DMS79 (cell line): ENCODE data around the gene CD44.

ENCODE experiments used
- DNase-seq: peaks from one replicate; lab custom pipeline; 2025; lab: John Stamatoyannopoulos, UW

Gene CD44

DNA sequence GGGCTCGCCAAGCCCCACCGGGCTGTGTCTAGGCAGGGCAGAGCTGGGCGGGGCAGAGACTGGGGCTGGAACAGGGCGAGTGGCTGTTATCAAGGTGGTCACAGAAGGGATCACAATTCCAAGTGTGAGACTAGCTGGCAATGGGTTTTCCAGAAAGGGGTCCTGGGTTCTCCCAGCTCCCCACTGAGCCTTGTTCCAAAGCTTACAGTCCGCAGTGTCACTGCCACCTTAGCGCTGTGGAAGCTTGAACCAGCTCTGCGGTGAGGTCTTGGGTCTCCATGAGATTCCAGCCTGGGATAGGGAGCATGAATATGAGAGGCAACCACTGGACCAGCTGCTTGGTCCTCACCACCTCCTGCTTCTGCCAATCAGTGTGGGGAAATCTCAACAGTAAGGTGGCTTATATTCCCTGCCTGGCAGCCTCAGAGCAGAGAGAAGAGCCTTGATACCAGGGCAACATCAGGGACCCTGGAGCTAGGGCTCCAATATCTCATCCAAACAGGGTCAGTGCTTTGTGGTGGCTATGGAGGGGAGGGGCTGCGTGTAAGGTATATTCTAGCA lies 831 bp downstream of the CD44 start:
- DNase-seq, result peak; percentile 34

DNA sequence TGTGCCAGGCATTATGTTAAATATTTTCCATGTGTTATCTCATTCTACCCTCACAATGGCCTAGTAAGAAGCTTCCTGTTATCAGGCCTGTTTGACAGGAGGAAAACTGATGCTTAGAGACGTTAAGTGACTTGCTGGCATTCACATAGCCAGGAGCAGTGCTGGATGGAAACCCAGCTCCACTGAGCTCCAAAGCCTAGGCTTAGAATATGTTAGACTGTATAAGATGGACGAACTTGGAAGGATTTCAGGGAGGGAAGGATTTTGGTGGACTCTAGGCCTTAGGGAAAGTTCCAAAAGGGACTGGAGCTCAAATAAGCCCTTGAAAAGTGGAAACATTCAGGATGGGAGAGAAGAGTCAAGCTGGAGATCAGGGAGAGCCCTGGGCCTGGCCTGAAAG lies 2.1 kb downstream of the CD44 start:
- no peak for DNase-seq

DNA sequence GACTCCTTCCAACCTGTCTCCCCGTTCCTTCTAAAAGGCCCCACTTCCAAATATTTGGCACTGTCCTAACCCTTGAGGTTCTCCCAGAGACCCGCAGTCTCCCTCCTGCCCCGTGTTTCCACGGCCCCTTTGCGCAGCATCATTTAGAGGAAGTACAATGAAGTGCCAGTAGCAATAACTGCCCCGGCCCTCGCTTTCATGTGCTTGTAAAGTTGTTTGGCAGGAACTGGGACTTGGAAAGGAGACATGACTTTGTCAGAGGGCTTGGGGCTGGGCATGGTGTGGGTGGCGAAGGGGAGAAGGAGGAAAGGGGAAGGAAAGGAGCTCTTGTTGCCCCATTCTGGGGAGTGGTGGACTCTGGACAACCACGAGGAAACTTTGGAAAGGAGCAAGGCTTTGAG lies 2.6 kb downstream of the CD44 start:
- DNase-seq, result no peak

DNA sequence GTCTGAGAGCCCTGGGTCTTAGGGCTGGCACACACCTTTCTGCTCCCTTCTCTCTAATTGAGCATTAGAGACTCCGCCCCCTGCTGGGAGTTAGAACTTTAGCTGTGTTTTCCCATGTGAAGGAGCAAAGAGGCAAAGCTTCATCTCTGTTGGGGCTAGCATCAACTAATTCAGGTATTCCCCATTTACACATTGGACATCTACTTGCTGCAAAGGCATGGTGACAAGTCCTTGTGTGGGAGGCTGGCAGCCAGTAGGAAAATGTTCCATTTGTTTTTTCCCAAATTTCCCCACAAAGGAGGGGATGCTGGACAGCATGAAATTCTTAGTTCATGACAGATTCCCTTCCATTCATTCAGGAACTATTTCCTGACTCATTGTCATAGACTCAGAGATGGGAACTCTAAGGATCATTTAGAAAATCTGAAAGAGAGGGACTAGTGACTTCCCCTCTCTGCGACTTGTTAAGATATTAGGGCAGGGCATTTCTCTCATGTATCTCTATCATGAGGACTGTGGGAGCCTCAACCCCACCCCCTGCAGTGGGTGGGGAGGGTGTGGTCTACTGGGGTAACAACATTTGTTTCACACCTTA lies 3.6 kb downstream of the CD44 start:
- no peak for DNase-seq

DNA sequence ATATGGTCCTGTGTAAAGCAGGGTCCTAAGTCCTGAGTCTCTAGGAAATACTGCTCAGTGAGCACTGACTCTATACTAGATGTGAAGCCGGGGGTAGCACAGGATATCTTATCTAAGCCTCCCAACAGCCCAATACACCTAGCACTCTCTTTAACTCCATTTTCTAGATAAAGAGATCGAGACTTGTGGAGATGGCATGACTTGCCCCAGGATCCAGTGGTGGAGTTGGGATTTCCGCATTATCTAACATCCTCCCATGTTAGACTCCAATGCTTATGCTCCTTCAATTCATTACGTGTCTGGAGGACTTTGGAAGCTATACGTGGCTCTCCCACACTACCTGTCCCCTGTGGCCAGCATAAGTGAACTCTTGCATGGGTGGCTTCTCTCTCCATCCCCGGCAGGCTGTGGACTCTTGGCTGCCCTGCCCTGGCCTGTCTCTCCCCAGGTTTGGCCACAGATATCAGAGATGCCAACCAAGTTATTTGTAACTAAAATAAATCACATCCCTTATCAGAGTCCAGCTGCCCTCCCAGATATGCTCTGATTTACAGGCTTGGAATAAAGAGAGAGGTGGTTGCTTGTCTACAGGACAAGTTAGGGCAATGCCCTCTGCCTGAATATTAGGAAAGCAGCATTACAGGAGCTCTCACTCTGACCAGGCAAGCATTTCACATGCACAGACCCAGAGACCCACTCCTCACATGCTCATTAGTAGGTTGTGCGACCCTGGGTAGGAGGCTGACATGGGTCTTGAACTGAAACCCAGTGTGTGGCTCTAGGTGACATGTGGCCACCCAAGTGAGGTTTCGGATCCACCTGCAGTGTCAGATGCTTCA lies 4.5 kb downstream of the CD44 start:
- no peak for DNase-seq

DNA sequence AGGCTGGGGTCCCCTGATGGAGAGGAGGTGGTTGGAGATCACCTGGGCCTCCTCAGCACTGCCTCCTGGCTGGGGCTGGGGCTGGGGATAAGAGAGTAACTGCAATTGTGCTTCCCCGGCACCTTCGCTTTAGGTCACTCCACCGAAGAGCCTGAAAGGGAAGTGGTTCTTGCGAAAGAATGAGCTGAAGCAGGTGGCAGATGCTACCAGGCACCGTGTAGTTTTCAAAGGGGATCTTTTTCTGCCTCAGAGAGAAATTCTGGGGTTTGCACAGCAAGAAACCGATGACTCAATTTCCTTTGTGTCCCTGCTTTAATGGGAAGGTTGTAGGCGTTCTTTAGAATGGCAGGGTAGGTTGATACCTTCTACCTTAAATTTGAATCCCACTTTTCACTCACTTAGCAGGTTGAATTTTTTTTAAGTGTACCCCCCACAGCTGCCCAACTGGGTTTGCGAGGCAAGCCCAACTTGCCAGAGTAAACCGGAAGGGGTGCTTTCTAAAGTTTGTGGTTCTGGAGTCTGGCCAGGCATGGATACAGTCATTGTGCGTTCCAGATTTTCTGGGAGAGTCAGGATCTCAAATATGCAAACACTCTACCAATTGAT lies 5.3 kb downstream of the CD44 start:
- peak; percentile 41 for DNase-seq

DNA sequence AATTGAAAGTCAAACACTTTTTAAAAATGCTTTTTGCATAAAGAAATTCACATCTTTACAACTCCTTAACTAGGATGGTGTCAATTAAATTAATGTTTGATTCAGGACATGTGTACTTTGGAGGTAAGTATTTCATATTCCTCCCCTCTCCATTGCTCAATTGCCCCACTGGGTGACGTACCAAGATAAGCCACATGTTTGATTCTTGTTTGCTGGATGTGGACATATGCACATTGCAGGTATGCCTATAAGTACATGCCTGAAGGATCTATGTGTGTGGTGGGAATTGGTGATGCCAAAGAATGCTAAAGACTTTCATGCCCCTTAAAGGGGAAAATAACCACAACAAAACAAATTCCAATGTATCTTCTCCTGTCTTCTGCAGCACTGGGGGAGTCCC lies 5.8 kb downstream of the CD44 start:
- DNase-seq, result no peak

DNA sequence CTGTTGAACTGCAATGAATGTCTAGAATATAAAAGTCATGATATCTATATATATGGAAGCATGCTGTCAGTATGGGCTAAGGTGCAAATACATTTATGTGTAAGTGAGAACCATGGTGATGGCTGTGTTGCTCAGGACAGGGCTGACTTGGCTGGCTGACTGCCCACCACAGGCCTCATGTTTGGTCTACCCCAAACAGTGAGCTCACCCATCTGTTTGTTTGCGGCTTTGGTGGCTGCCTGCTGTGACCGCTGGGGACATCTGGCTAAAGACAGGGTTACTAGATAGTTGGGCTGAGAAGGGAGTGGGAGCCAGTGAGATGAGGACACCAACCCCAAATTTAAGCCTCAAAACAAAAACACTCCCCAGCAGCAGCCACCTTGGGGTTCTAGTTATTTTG lies 6.3 kb downstream of the CD44 start:
- no peak for DNase-seq

DNA sequence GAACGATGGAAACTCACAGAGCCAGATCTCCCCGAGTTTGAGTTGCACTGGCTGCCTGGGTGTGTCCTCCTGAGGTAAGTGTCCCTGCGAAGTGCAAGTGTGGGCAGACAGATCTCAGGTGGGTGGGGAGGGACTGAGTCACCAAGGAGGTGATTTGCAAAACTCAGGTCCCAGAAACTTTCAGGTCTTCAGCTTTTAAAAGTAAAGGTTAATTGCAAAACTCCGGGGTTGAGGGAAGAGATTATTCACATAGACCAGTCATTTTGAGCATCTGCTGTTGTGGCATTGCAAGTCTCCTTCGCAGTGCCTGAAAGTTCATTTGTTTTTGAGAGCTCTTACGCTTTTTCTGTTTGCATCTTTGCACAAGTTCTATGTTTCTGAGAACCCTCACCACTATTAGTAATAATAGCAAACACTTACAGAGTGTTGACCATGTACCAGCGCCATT lies 7.1 kb downstream of the CD44 start:
- DNase-seq, result no peak

DNA sequence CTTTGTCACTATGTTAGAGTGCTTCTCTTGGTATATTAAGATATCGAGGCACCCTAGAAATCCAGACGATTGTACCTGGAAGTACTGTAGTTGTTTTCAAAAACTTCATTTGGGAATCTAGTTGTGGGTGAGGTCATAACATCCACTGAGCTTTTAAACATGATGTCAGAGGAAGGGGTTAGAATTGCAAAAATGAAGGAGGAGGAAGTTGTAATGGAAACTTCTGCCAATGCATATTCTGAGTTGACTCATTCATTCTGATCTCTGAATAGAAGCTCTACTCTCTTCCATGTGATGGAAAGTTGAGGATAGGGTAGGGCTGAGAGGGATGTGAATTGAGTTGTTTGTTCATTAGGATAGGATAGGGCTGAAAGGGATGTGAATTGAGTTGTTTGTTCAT lies 7.7 kb downstream of the CD44 start:
- no peak for DNase-seq

DNA sequence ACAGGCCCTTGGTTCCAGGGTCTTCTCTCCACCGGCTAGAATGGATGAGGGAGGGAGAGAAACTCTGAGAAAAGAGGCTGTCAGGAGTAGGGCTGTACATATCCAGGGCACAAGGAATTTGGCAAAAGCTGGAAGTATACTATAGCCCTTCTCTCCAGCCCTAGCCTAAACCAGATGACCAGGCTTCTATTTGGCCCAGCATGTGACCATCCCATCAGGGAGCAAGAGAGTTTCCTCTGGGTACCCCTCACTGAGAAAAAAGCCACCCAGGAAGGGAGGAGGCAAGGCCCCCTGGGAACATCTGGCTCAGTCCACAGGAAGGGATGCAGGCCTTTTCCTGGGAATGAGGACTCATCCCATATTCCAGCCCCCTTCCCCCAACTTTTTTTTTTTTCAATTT lies 8.3 kb downstream of the CD44 start:
- DNase-seq, result no peak

DNA sequence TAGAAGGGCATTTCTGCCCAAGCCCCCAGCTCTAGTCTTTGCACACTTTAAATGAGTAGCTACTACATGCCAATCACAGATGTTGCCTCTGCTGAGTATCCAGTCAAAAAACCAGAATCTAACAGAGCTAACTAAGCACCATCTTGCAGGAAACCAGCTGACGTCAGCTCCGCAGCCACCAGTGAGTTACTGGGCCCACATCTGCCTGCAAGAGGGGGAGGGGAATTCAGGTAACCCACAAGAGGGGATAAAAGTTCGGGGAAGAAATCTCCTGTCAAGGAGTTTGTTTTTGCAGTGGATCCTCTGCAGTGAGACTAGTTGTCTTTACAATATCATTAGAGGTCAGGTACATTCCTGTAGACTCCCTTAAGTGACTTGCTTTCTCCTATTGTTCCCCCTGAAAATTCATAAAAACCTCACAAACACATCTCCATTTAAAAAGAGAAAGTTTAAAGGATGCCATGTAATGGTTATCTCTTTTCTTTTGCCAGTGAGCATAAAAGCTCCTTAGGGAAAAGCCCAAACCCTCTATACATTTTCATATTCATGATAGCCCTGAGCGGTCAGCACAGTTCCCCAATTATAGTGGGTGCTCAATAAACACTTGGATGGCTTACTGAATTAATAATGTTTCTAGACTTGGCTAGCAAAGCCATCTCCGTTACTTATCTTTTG lies 9.3 kb downstream of the CD44 start:
- DNase-seq, result no peak

DNA sequence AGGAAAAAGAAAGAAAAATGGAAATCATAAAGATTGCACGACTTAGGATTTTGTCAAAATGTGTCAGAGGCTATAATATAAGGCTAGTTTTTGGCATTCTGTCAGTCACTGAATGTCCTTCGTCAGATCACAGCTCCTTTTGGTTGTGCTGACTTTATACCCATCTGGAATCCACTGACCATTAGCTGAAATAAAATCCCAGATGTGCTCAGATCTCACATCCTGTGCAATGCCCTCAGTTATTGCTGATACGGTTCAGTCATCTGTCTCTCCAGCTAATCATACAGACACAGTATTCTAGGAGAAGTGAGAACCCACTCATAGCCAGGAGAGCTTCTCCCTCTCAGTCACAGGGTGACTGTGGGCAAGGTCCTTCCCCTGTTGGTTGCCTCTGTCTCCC lies 11.5 kb downstream of the CD44 start:
- DNase-seq, result no peak

DNA sequence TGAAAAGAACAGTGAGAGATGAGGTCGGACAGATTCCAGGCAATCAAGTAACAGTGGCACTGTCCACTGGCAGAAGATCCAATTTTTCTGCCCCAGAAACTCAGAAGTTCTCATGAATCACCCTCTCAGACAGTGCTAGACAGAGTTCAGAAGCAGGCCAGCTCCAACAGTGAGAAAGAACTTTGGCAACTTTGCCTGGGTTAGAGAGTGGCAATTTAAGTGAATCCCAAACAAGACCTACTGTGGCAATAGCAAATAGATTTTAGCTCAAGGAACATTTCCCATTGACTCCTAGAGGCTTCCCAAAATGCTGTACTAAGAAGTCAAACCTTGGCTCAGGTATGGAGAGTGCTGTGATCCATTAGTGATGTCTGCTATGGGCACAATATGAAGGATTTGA lies 12.3 kb downstream of the CD44 start:
- no peak for DNase-seq

DNA sequence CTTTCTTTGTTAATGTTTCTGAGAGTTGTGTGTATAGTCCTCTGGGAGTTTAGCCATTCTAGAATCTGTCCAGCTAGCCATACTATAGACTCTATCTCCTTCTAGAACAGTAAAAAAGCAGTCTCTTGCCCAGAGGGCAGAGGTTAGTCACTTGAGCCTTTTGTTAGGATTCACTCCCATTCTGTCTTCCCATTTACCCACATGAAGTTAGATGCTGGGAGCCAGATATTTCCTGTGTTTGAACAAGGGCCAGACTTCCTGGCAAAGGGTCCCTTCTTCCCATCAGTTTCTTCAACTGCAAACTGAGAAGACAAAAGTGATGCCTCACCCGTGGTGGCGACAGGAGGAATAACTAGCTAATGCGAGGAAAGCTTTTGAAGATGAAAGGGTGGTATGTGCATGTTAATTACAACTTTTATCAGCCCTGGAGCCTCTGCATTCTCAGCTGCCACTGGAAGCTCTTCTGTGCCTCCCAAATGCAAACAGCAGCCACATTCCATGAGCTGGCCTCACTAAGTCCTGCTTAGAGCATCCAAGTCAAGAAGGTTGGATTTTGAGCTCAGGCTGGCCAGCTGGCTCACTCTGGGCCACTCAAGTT lies 12.8 kb downstream of the CD44 start:
- no peak for DNase-seq

DNA sequence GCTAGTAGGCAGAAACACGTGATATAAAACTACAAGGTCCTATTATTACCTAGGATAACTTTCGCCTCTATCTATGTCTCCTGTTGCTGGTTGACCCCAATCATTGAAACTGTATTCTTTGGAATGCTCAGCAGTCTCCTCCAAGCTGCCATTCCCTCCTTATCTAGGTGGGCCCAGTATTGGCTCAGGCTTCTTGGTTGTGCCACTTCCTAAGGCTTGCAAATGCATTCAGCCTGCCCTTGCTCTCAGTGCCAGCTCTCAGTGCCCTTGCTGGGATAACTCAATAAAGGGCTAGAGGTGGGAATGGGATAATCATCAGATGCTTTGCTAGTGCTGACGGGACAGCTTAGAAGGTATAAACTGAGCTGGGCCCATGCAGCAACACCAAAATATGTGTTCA lies 13.6 kb downstream of the CD44 start:
- DNase-seq, result no peak

DNA sequence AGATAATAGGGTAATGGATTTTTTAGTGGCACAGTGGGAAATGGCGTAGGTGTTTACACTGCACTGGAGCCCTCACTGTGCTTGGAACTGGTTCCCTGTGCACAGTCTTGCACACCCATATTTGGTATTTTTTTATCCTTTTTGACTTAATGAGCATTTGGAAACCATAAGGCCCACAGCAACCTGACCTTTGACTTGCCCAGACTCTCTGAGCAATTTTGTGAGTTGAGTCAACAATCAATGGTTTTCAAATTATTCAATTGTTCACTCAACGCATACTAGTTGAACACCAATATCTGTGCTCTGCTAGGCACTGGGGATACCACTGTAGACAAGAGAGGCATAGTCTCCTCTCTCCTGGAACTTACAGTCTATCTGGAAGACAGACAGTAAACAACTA lies 14.3 kb downstream of the CD44 start:
- no peak for DNase-seq

DNA sequence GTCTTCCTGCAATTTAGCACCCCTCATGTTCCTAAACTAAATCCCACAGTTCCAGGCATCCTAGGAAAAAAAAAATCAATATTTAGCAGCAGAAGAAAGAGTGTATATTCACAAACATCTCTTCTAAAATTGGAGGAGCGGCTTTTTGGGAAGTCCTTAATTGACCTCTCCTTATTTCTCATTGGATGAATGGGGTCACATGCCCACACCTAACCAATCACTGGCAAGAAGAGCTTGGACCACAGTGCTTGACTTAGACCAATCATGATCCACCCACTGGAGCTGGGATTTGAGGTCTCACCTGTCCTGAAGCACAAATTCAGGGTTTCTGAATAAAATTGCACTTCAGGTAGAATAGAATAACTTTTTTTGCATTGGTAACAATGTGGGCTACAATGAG lies 16.0 kb downstream of the CD44 start:
- no peak for DNase-seq

DNA sequence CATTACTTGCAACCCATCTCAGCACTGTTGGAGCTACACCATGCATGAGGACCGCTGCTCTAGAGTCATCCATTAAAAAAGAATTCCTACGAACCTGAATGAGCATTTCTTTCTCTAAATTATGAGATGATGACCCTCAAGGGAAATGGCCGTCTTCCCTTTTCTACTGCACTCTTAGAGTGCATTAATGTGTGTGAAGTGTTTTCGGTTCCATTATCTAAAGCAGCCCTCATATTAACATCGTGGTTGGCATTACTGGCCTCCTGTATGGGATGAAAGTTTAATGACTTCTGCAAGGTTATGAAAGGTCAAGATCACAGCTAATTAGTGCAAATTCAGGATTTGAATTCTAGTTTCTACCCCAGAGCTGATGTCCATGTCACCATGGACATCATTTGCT lies 16.7 kb downstream of the CD44 start:
- peak; percentile 96 for DNase-seq

DNA sequence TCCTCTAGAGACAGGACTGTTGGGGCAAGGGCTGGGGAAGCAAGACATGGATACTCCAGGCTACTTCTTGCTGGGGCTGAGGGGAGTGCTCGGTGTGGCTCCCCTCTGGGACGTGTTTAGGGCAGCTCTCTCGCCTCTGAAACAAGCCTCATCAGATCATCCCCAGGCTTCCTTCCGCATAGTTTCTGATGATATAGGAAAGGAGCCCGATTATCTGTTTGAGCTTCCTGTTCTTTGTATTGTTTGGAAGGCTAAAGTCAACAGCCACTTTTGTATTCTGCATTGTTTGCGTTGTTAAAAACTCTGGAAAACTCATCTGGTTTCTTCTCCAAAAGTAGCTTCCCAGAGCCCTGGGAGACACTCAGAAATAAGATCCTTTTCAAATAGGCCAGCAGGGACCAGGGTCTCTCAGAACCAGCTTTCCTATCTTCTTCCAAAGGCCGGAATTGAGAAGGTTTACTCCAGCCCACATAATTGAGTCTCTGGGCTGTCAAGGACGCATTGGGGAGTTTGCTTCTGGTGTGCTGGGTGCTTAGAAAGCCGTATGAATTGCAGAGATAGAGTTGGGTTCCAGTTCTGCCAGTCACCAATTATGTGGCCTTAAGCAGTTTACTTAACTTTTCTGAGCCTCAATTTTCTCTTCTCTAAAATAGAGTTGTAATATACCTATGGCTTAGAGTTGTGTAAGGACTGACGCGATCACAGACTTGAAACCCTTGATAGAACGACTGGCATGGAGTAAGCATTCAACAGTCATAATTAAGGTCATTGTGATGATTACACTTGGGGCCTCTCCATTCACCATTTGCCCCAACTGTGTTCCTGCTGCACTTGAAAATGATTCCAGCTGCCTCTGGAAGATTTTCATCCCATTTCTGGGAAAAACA lies 19.1 kb downstream of the CD44 start:
- no peak for DNase-seq
